ENCODE data around the gene LYPLAL1. TPM values are rescaled to one million over a fixed set of nuclear protein-coding genes. Genes with fewer than 3 reads are reported as not detected.

The LYPLAL1 gene
- total and polyA plus RNA-seq, 2 of the 8 experiments (the other 6 are each of a cell fraction or from before 2014, with no cell fraction given) = 6.3 to 23.8 TPM

- Histone ChIP-seq H3K9me3 (ENCODE audit: insufficient read depth in 2 of 2, low read depth in 1 of 2, low read length in 1 of 2) (no peaks in the 10 kb centered on the region), H4K91ac (replicated peaks; ENCODE audit: insufficient read length, low read length) (no peak overlapping the region), H3K23me2 (ENCODE audit: low read depth, low read length) (no peaks in the 10 kb centered on the region), H2BK5ac (ENCODE audit: low read depth, low read length) (no peak overlapping the region), H3K9ac (replicated peaks in 1 of 4; ENCODE audit: extremely low read depth in 1 of 4, low read depth in 3 of 4, low read length in 3 of 4) (no peak overlapping the region), H3K18ac (ENCODE audit: extremely low read depth, low read length) (no peak overlapping the region), H4K5ac (ENCODE audit: insufficient read length, low read depth, low read length) (no peak overlapping the region), H3K79me1 (ENCODE audit: low read depth, low read length) (no peaks in the 10 kb centered on the region), H3K4me1 (replicated peaks in 1 of 4; ENCODE audit: control insufficient read depth in 3 of 4, insufficient read depth in 4 of 4, low read length in 3 of 4) (no peaks in the 10 kb centered on the region), H3K4me3 (ENCODE audit: extremely low read depth in 1 of 4, insufficient read depth in 2 of 4, low read depth in 3 of 4, low read length in 4 of 4) (no peak overlapping the region), H4K20me1 (replicated peaks in 1 of 2; ENCODE audit: control insufficient read depth in 1 of 2, insufficient read depth in 2 of 2, low read length in 2 of 2) (no peaks in the 10 kb centered on the region), H3K4ac (replicated peaks; ENCODE audit: insufficient read length, low read depth, low read length) (no peak overlapping the region), H2BK12ac (ENCODE audit: low read depth, low read length) (no peak overlapping the region), H3K23ac (ENCODE audit: insufficient read length) (no peak overlapping the region), H3K79me2 (ENCODE audit: control insufficient read depth in 1 of 2, insufficient read depth in 2 of 2, low read length in 2 of 2) (no peaks in the 10 kb centered on the region), H2BK15ac (ENCODE audit: low read length) (no peak overlapping the region), H3K56ac (replicated peaks; ENCODE audit: insufficient read length, low read depth, low read length) (no peak overlapping the region), H3K14ac (ENCODE audit: insufficient read length) (no peak overlapping the region), H2AFZ (ENCODE audit: low read length) (no peak overlapping the region), H2BK120ac (replicated peaks; ENCODE audit: low read depth, low read length) (no peak overlapping the region), H4K8ac (ENCODE audit: extremely low read depth, insufficient read depth, low read length) (no peak overlapping the region), H2AK5ac (ENCODE audit: low read depth, low read length) (no peak overlapping the region), H2BK20ac (ENCODE audit: low read length) (no peak overlapping the region), H3K27ac (ENCODE audit: low read depth, low read length) (no peak overlapping the region), H3K27me3 (replicated peaks in 1 of 4; ENCODE audit: control insufficient read depth in 3 of 4, extremely low read depth in 1 of 4, insufficient read depth in 3 of 4, low read length in 3 of 4) (no peaks in the 10 kb centered on the region), H3K36me3 (ENCODE audit: control insufficient read depth in 2 of 4, insufficient read depth in 4 of 4, low read length in 3 of 4) (no peaks in the 10 kb centered on the region), H3K4me2 (ENCODE audit: insufficient read depth in 1 of 2, low read depth in 2 of 2, low read length in 2 of 2) (no peak overlapping the region)
- ChIA-PET POLR2A (ENCODE audit: partially characterized antibody) (no interaction called here), CTCF (ENCODE audit: partially characterized antibody) (interaction anchor here (0.7 to 1.1 kb wide), 2 partner anchors 36 to 946 kb away, joined by 3 read pairs; no protein-coding TSS in a partner anchor)
- 100% methylated on average over 1 of the region's 1 CpG; no CpG with 5 or more reads in 1 of the 2 experiments for WGBS, 2 experiments (ENCODE audit: extremely low coverage in 1 of 2, insufficient coverage in 1 of 2, insufficient read length in 1 of 2, insufficient replicate concordance in 2 of 2, low coverage in 1 of 2, low lambda C conversion rate in 2 of 2, missing lambda C conversion rate in 1 of 2)
- FAIRE-seq (no peak), DNase-seq (ENCODE audit: low read depth in 1 of 2, low spot score in 2 of 2) (no peak)
- TF ChIP-seq SUZ12 (IDR thresholded peaks at IDR 0.05; ENCODE audit: low read length) = no peak
- no peak for TF ChIP-seq HDAC2 (IDR thresholded peaks at IDR 0.05; ENCODE audit: borderline replicate concordance in 1 of 2, low read depth in 2 of 2, low read length in 2 of 2)
- no peak for TF ChIP-seq CTBP2 (IDR thresholded peaks at IDR 0.05; ENCODE audit: borderline replicate concordance, insufficient read depth, insufficient read length, low read length)
- TF ChIP-seq SRF (IDR thresholded peaks at IDR 0.05; ENCODE audit: low read depth, low read length) = no peak
- TF ChIP-seq TEAD4 (IDR thresholded peaks at IDR 0.05; ENCODE audit: low read depth, low read length) = no peak
- TF ChIP-seq TBP (IDR thresholded peaks at IDR 0.05; ENCODE audit: low read depth, low read length) = no peak
- TF ChIP-seq SIX5 (IDR thresholded peaks at IDR 0.05; ENCODE audit: low read depth, low read length) = no peak
- TF ChIP-seq POLR2A (IDR thresholded peaks at IDR 0.05; ENCODE audit: control extremely low read depth in 1 of 2, low read depth in 2 of 2, low read length in 2 of 2) = no peak
- TF ChIP-seq NRF1 (IDR thresholded peaks at IDR 0.05; ENCODE audit: low read depth, low read length) = no peak
- TF ChIP-seq RAD21 (IDR thresholded peaks at IDR 0.05 in 1 of 2, conservative IDR thresholded peaks at IDR 0.05 in 1 of 2; ENCODE audit: low read depth in 2 of 2, low read length in 2 of 2) = no peak
- TF ChIP-seq POLR2AphosphoS5 (IDR thresholded peaks at IDR 0.05; ENCODE audit: low read depth, low read length) = no peak
- TF ChIP-seq ZNF274 (IDR thresholded peaks at IDR 0.05; ENCODE audit: borderline replicate concordance, extremely low read depth, low read length) = no peak
- no peak for TF ChIP-seq CBX5 (IDR thresholded peaks at IDR 0.05; ENCODE audit: low read depth, low read length)
- TF ChIP-seq SP1 (IDR thresholded peaks at IDR 0.05; ENCODE audit: low read depth, low read length) = no peak
- TF ChIP-seq NANOG (IDR thresholded peaks at IDR 0.05; ENCODE audit: insufficient read depth, low read depth, low read length, poor library complexity, severe bottlenecking) = no peak
These were observed 73.8 kb downstream of the LYPLAL1 start for GRCh38 chr1:219247441-219247840.

All from H1 (cell line).